HG03575 (cell line): ENCODE measurements around the gene SLC36A4.
"Not testable (repeated sequence)": the region's sequence is repeated elsewhere in the genome, so short reads cannot be mapped to it uniquely, and the experiment has no call there.

ENCODE experiments used
- ATAC-seq: cut with Tn5 transposase; IDR thresholded peaks from one replicate; pipeline ENCODE4 v1.9.1; 2021; ENCODE audit not compliant: unreplicated experiment, insufficient number of reproducible peaks, low FRiP score; ENCODE audit errors: extremely low read depth

SLC36A4 gene

GRCh38 chr11:93133488-93134109 lies 64.2 kb downstream of the SLC36A4 start:
- ATAC-seq = no peak

GRCh38 chr11:93132836-93133235 lies 65.0 kb downstream of the SLC36A4 start:
- no peak for ATAC-seq

- no peak for ATAC-seq
Observed at GRCh38 chr11:93131709-93132108, 66.1 kb downstream of the SLC36A4 start.

GRCh38 chr11:93128574-93128973 lies 69.2 kb downstream of the SLC36A4 start:
- ATAC-seq = no peak

GRCh38 chr11:93123351-93123898 lies 74.4 kb downstream of the SLC36A4 start:
- no peak for ATAC-seq

GRCh38 chr11:93122535-93123235 lies 75.1 kb downstream of the SLC36A4 start:
- no peak for ATAC-seq

GRCh38 chr11:93118276-93118675 lies 79.5 kb downstream of the SLC36A4 start:
- no peak for ATAC-seq

- no peak for ATAC-seq
Observed at GRCh38 chr11:93117565-93117964, 80.2 kb downstream of the SLC36A4 start.

- no peak for ATAC-seq
Observed at GRCh38 chr11:93116641-93117441, 81.0 kb downstream of the SLC36A4 start.

GRCh38 chr11:93114304-93114703 lies 83.5 kb downstream of the SLC36A4 start:
- no peak for ATAC-seq

GRCh38 chr11:93113824-93114223 lies 84.0 kb downstream of the SLC36A4 start:
- ATAC-seq = no peak

- ATAC-seq = not testable (repeated sequence)
Observed at GRCh38 chr11:93111147-93111546, 86.6 kb downstream of the SLC36A4 start.

- no peak for ATAC-seq
Observed at GRCh38 chr11:93100211-93100610, 97.6 kb downstream of the SLC36A4 start.

- ATAC-seq = no peak
Observed at GRCh38 chr11:93099806-93100205, 98.0 kb downstream of the SLC36A4 start.
